Activated CD4-positive, alpha-beta memory T cell treated with anti-CD3 and anti-CD28 coated beads, Interleukin-2, amount 10 ng/mL, durations not matched to agents 7 days and 5 days (primary cell): ENCODE results near the gene SHANK2. TPM values are rescaled to one million over a fixed set of nuclear protein-coding genes. Genes with fewer than 3 reads are reported as not detected.

Experiments
- CTCF ChIA-PET: fragments of 350-600 bp; sonication (Branson Sonifier 250); formaldehyde crosslinking; loops from one replicate; lab custom pipeline; 2021; ENCODE audit warnings: antibody characterized with exemption, inconsistent platforms; lab: Charles Lee
- POLR2A ChIA-PET: fragments of 350-600 bp; sonication (Branson Sonifier 250); formaldehyde crosslinking; loops from one replicate; lab custom pipeline; 2021; ENCODE audit warnings: antibody characterized with exemption; lab: Charles Lee
- DNase-seq: peaks from one replicate; pipeline ENCODE4 v3.0.0-alpha.2; 2020
- H3K27ac Mint-ChIP-seq: one replicate; pipeline ENCODE4 v1.8.0; 2021; ENCODE audit warnings: mild to moderate bottlenecking, mixed read lengths
- H3K27me3 Mint-ChIP-seq: one replicate; pipeline ENCODE4 v1.8.0; 2021; ENCODE audit warnings: mixed read lengths
- H3K36me3 Mint-ChIP-seq: one replicate; pipeline ENCODE4 v1.8.0; 2021; ENCODE audit warnings: low read depth, mixed read lengths
- H3K4me1 Mint-ChIP-seq: one replicate; pipeline ENCODE4 v1.8.0; 2021; ENCODE audit warnings: mixed read lengths
- H3K4me3 Mint-ChIP-seq: one replicate; pipeline ENCODE4 v1.8.0; 2021; ENCODE audit warnings: mild to moderate bottlenecking, mixed read lengths
- H3K9me3 Mint-ChIP-seq: one replicate; pipeline ENCODE4 v1.8.0; 2021; ENCODE audit warnings: mixed read lengths
- total RNA-seq, 2 experiments: library from RNA; stranded (reverse); gene quantifications; one replicate each; pipeline ENCODE4 v1.2.3, GENCODE V29; 2021

SHANK2 gene
- total RNA-seq, 2 experiments from 2014 or later = not detected

DNA sequence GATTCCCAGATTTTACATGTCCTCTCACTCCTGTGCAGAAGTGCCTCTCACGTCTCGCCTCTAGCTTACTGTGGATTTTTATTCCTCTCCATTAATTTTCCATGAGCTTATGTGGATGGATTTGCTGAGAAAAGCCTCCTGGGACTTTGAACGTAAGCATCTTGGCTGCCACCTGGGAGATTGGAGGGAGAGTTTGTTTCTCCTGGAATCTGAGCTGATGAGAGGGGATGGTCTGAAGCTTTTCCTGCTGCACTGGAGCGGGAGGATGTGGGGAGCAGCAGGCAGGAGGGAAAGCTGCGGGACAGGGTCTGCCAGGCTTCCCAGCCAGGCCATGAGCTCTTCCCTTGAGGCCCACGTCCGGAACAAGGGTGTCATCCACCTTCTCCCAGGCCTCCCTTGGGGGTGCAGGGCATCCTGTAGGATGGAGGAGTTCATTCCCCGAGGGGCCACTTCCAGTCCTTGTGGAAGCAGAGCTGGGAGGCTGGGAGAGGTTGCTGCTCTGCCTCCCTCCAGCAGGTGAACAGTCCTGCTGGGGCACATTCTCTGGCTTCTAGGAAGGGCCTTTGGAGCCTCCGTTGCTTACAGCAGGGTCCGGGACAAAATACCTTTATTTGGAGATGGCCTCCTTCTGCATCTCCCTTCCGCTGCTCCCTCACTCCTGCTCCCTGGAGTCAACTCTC, 3.6 kb upstream of the SHANK2 start:
- H3K4me3 Mint-ChIP-seq = no peak overlapping the region
- H3K27ac Mint-ChIP-seq = no peak overlapping the region
- DNase-seq = no peak
- POLR2A ChIA-PET = no interaction called here
- peaks cover 24% of the 10 kb centered on the region for H3K27me3 Mint-ChIP-seq
- CTCF ChIA-PET = no interaction called here
- H3K36me3 Mint-ChIP-seq = no peaks in the 10 kb centered on the region
- no peaks in the 10 kb centered on the region for H3K9me3 Mint-ChIP-seq
- no peaks in the 10 kb centered on the region for H3K4me1 Mint-ChIP-seq

- peaks cover under 1% of the 10 kb centered on the region for H3K4me1 Mint-ChIP-seq
- H3K27me3 Mint-ChIP-seq = peaks cover 31% of the 10 kb centered on the region
- no peaks in the 10 kb centered on the region for H3K36me3 Mint-ChIP-seq
- ChIA-PET CTCF (no interaction called here), POLR2A (no interaction called here)
- no peak overlapping the region for H3K27ac Mint-ChIP-seq
- H3K9me3 Mint-ChIP-seq = no peaks in the 10 kb centered on the region
- no peak for DNase-seq
- H3K4me3 Mint-ChIP-seq = no peak overlapping the region
Observed at GRCh38 chr11:71255323-71255722, 2.9 kb upstream of the SHANK2 start.

GRCh38 chr11:71253794-71254193, 1.4 kb upstream of the SHANK2 start:
- no peaks in the 10 kb centered on the region for H3K36me3 Mint-ChIP-seq
- H3K27ac Mint-ChIP-seq = no peak overlapping the region
- no peak for DNase-seq
- ChIA-PET POLR2A (no interaction called here), CTCF (no interaction called here)
- peaks cover 2% of the 10 kb centered on the region for H3K4me1 Mint-ChIP-seq
- H3K27me3 Mint-ChIP-seq = peaks cover 41% of the 10 kb centered on the region
- no peak overlapping the region for H3K4me3 Mint-ChIP-seq
- H3K9me3 Mint-ChIP-seq = no peaks in the 10 kb centered on the region

DNA sequence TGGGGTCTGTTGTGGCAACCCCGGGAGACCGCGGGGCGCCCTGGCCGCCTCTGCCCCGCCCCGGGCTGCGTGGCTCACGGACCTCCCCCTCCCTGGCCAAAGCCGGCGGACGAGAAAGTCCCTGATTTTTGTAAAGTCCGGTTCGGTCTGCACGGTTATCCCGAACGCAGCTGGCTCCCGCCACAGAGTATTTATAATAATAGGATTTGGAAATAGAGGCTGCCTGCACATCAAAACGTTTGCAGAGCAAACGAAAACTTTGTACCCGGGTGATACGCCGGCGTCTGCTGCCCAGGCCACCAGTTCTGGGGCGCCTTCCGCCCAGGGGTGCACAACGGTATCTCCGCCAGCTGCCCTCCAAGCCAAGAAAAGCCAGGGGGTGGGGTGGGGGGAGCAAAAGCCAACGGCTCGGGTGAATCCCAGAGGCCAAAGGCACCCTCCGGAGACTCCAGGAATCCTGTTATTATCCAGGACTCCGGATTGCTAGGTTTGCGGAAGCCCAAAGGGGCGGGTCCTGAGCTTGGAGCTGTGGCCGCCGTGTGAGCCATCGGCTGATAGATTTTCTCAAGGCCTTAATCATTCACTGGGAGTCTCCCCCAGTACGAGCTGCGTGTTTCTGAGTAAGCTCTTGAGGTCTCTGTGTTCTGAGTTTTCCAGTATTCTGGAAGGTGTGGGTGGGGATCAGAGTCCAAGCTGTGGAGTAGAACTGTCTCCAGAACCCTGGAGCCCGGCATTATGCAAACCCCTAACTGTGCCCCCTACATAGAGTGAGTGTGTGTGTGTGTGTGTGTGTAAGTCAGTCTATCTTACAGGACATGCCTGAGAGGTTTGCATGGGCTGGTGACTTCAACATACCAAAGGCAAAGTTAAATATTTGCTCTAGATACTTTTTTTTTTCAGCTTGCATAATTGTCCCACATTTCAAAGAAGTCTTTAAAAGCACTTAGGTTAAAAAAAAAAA, 673 bp upstream of the SHANK2 start:
- Mint-ChIP-seq H3K9me3 (no peaks in the 10 kb centered on the region), H3K27ac (no peak overlapping the region), H3K4me1 (peaks cover 2% of the 10 kb centered on the region), H3K4me3 (no peak overlapping the region), H3K36me3 (no peaks in the 10 kb centered on the region), H3K27me3 (peaks cover 42% of the 10 kb centered on the region)
- no peak for DNase-seq
- POLR2A ChIA-PET = no interaction called here
- CTCF ChIA-PET = no interaction called here

DNA sequence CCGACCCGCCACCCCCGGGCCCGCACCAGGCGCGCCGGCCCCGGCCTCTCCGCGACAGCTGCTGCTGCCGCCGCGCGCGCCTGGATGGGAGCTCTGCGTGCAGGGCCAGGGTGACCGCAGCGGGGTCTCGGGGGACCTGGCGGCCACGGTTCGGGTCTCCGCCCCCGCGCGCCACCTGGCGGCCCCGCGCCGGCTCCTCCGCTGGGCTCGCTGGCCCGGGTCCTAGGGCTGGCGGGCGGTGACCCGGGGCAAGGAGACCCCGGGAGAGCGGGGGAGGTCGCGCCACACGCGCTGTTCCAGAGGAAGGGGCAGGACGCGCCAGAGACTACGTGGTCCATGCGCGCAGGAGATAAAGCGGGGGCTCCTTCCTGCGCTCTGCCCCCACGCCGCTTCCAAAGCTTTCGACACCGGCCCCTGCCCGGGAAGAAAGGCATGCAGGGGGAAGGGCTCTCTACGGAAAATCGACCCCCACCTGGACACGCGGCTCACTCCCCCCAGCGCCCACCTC, 562 bp downstream of the SHANK2 start:
- Mint-ChIP-seq H3K27ac (no peak overlapping the region), H3K4me1 (peaks cover 2% of the 10 kb centered on the region), H3K36me3 (no peaks in the 10 kb centered on the region), H3K9me3 (no peaks in the 10 kb centered on the region), H3K4me3 (no peak overlapping the region), H3K27me3 (peaks cover 42% of the 10 kb centered on the region)
- no peak for DNase-seq
- POLR2A ChIA-PET = no interaction called here
- CTCF ChIA-PET = no interaction called here

- Mint-ChIP-seq H3K4me1 (peaks cover 2% of the 10 kb centered on the region), H3K27ac (no peak overlapping the region), H3K36me3 (no peaks in the 10 kb centered on the region), H3K4me3 (no peak overlapping the region), H3K9me3 (no peaks in the 10 kb centered on the region), H3K27me3 (peaks cover 42% of the 10 kb centered on the region)
- CTCF ChIA-PET = no interaction called here
- DNase-seq = no peak
- POLR2A ChIA-PET = no interaction called here
Observed at GRCh38 chr11:71251151-71251721, 1.1 kb downstream of the SHANK2 start.

DNA sequence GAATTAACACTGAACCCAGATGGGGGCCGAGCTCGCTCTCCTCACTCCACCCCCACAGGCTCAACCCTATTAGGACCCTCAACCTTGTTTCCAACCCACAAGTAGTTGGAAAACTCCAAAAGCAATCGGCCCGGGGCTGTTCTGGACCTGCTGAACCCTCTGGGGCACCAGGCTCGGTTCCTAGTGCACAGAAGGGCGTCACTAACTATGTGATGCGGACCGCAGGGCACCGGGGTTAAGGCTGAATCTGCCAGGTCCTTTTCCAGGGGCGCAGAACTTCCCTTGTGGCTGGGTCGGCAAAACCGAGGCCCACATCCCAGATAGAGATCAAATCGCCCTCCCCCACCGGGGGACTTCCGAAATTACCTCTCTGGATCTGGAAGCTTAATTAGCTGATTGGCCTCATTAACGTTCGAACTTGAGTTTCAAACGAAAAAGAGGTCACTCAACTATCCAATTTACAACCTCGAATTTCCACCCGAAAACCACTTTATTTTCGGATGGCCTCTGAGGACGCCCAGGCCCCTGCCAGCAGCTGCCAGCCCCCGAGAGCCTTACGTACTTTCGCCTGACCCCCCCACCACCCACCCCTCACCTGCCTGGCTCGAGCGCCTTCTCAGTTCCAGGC, 1.7 kb downstream of the SHANK2 start:
- H3K9me3 Mint-ChIP-seq = no peaks in the 10 kb centered on the region

DNA sequence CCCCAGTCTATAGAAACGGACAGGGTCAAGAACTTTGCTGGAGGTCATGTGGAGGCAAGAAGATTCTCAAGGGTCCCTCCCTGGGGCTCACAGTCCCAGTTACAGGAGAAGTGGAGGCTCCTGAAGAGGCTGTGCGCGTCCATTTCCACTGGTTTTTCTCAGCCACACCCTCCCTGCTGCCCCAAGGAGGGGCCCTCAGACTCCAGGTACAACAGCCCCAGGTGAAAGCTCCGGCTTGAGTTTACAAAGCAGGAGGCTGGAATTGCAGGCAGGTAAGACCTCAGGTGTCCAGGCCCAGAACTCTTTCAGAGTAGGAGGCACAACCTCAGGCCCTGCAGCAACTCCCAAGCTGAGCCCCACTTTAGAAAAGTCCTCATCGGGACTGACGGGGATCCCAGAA, 3.1 kb downstream of the SHANK2 start:
- Mint-ChIP-seq H3K27me3 (peaks cover 37% of the 10 kb centered on the region), H3K4me3 (no peak overlapping the region), H3K36me3 (no peaks in the 10 kb centered on the region), H3K9me3 (no peaks in the 10 kb centered on the region), H3K4me1 (peaks cover 2% of the 10 kb centered on the region), H3K27ac (no peak overlapping the region)
- CTCF ChIA-PET = no interaction called here
- DNase-seq = no peak
- POLR2A ChIA-PET = no interaction called here

More for the DNA sequence above, 1.7 kb downstream of the SHANK2 start:
- ChIA-PET CTCF (no interaction called here), POLR2A (no interaction called here)
- Mint-ChIP-seq H3K27me3 (peaks cover 42% of the 10 kb centered on the region), H3K36me3 (no peaks in the 10 kb centered on the region), H3K4me1 (peaks cover 2% of the 10 kb centered on the region), H3K27ac (no peak overlapping the region), H3K4me3 (no peak overlapping the region)
- no peak for DNase-seq

GRCh38 chr11:71248656-71249055, 3.7 kb downstream of the SHANK2 start:
- Mint-ChIP-seq H3K36me3 (no peaks in the 10 kb centered on the region), H3K4me1 (peaks cover 2% of the 10 kb centered on the region), H3K27me3 (peaks cover 31% of the 10 kb centered on the region), H3K4me3 (no peak overlapping the region), H3K27ac (no peak overlapping the region), H3K9me3 (no peaks in the 10 kb centered on the region)
- ChIA-PET POLR2A (no interaction called here), CTCF (no interaction called here)
- no peak for DNase-seq

- Mint-ChIP-seq H3K4me1 (peaks cover 2% of the 10 kb centered on the region), H3K36me3 (no peaks in the 10 kb centered on the region), H3K4me3 (no peak overlapping the region), H3K27me3 (peaks cover 27% of the 10 kb centered on the region), H3K27ac (no peak overlapping the region), H3K9me3 (no peaks in the 10 kb centered on the region)
- ChIA-PET CTCF (no interaction called here), POLR2A (no interaction called here)
- DNase-seq = no peak
Observed at GRCh38 chr11:71248251-71248570, 4.2 kb downstream of the SHANK2 start.

- Mint-ChIP-seq H3K9me3 (no peaks in the 10 kb centered on the region), H3K4me1 (peaks cover 2% of the 10 kb centered on the region), H3K36me3 (no peaks in the 10 kb centered on the region), H3K27me3 (peaks cover 23% of the 10 kb centered on the region), H3K27ac (no peak overlapping the region), H3K4me3 (no peak overlapping the region)
- CTCF ChIA-PET = no interaction called here
- POLR2A ChIA-PET = no interaction called here
- no peak for DNase-seq
Observed at GRCh38 chr11:71247551-71248250, 4.7 kb downstream of the SHANK2 start.

DNA sequence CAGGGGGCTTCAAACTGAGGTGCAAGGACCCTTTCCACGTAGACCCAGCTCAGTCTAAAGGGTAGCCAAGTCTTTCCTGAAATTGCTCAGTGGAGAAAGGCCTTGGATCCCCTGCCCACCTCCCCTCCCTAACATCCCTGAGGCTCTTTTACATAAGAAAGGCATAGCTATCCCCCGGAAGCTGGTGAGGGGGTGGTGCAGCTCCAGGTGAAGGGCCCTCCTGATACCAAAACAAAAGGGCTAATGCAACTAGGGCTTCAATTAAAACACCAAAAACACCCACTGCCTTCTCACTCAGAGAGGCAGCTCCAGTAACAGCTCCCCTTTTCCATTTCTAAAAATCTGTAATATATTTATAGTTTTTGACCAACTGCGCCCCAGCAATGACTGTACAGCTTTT, 5.8 kb downstream of the SHANK2 start:
- POLR2A ChIA-PET = no interaction called here

More for the DNA sequence above, 5.8 kb downstream of the SHANK2 start:
- DNase-seq = no peak
- Mint-ChIP-seq H3K27ac (no peak overlapping the region), H3K27me3 (peaks cover 19% of the 10 kb centered on the region), H3K9me3 (no peaks in the 10 kb centered on the region), H3K4me1 (peaks cover 2% of the 10 kb centered on the region), H3K4me3 (no peak overlapping the region), H3K36me3 (no peaks in the 10 kb centered on the region)
- CTCF ChIA-PET = no interaction called here
